GDM1 (cell line): Measurements from ENCODE around the gene GBP7.
"Not testable (repeated sequence)": the region's sequence is repeated elsewhere in the genome, so short reads cannot be mapped to it uniquely, and the experiment has no call there.

Source experiments
- DNase-seq: peaks from one replicate; lab custom pipeline; 2025; lab: John Stamatoyannopoulos, UW

GBP7 gene

GRCh38 chr1:89175601-89176256 lies at the start of gene GBP7:
Gene GBP7, minus strand, starts transcription at chr1:89176003. Its CDS starts 4,068 bp downstream, at chr1:89171935.
- no peak for DNase-seq

- no peak for DNase-seq
Measured at GRCh38 chr1:89221341-89221740, 45.5 kb upstream of the GBP7 start.

GRCh38 chr1:89219851-89220250 lies 44.0 kb upstream of the GBP7 start:
- not testable (repeated sequence) for DNase-seq

GRCh38 chr1:89218941-89219340 lies 43.1 kb upstream of the GBP7 start:
- not testable (repeated sequence) for DNase-seq

- DNase-seq, result no peak
Measured at GRCh38 chr1:89213347-89213746, 37.5 kb upstream of the GBP7 start.

- DNase-seq, result no peak
Measured at GRCh38 chr1:89211035-89211634, 35.3 kb upstream of the GBP7 start.

- no peak for DNase-seq
Measured at GRCh38 chr1:89206373-89206772, 30.6 kb upstream of the GBP7 start.

- no peak for DNase-seq
Measured at GRCh38 chr1:89203166-89203565, 27.4 kb upstream of the GBP7 start.

GRCh38 chr1:89201106-89201794 lies 25.4 kb upstream of the GBP7 start:
- no peak for DNase-seq

- DNase-seq, result peak; percentile 6
Measured at GRCh38 chr1:89200663-89201062, 24.9 kb upstream of the GBP7 start.

GRCh38 chr1:89199525-89200031 lies 23.8 kb upstream of the GBP7 start:
- no peak for DNase-seq

GRCh38 chr1:89198491-89199072 lies 22.8 kb upstream of the GBP7 start, which contains the start of gene GBP4:
Gene GBP4, minus strand, starts transcription at chr1:89198942. Its CDS starts 108 bp downstream, at chr1:89198834.
- peak; percentile 34 for DNase-seq

GRCh38 chr1:89198081-89198480 lies 22.3 kb upstream of the GBP7 start:
- DNase-seq, result no peak

GRCh38 chr1:89195476-89195875 lies 19.7 kb upstream of the GBP7 start:
- DNase-seq, result no peak

- DNase-seq, result no peak
Measured at GRCh38 chr1:89191314-89191713, 15.5 kb upstream of the GBP7 start.

- no peak for DNase-seq
Measured at GRCh38 chr1:89190017-89190416, 14.2 kb upstream of the GBP7 start.

GRCh38 chr1:89179343-89179742 lies 3.5 kb upstream of the GBP7 start:
- DNase-seq, result no peak

GRCh38 chr1:89176971-89177370 lies 1.2 kb upstream of the GBP7 start:
- DNase-seq, result no peak

- no peak for DNase-seq
Measured at GRCh38 chr1:89174491-89174890, 1.3 kb downstream of the GBP7 start.

- no peak for DNase-seq
Measured at GRCh38 chr1:89172468-89173143, 3.2 kb downstream of the GBP7 start.

GRCh38 chr1:89171067-89171438 lies 4.8 kb downstream of the GBP7 start:
- no peak for DNase-seq
